AG09309 (cell line): ENCODE results near the gene SEMA4G.

Source experiments
- DNase-seq: peaks from one replicate; pipeline ENCODE4 v3.0.0-alpha.2; 2010; ENCODE audit warnings: low read depth
- H3K4me3 ChIP-seq: 2 replicates; pipeline ENCODE4 v1.5.1; 2011; ENCODE audit warnings: mild to moderate bottlenecking, low read depth, low read length, moderate library complexity; ENCODE audit not compliant: control insufficient read depth
- TF ChIP-seq, protein P1 (sequence below): IDR thresholded peaks from 2 replicates; pipeline ENCODE4 v1.5.1; 2011; ENCODE audit warnings: mild to moderate bottlenecking, low read depth, low read length, inconsistent platforms; ENCODE audit not compliant: insufficient read depth, control insufficient read depth; ENCODE audit errors: missing control alignments

SEMA4G gene

GRCh38 chr10:100968062-100968736, 1.1 kb upstream of the SEMA4G start:
- H3K4me3 ChIP-seq: no peak overlapping the region
- DNase-seq: no peak
- TF ChIP-seq, protein P1, sequence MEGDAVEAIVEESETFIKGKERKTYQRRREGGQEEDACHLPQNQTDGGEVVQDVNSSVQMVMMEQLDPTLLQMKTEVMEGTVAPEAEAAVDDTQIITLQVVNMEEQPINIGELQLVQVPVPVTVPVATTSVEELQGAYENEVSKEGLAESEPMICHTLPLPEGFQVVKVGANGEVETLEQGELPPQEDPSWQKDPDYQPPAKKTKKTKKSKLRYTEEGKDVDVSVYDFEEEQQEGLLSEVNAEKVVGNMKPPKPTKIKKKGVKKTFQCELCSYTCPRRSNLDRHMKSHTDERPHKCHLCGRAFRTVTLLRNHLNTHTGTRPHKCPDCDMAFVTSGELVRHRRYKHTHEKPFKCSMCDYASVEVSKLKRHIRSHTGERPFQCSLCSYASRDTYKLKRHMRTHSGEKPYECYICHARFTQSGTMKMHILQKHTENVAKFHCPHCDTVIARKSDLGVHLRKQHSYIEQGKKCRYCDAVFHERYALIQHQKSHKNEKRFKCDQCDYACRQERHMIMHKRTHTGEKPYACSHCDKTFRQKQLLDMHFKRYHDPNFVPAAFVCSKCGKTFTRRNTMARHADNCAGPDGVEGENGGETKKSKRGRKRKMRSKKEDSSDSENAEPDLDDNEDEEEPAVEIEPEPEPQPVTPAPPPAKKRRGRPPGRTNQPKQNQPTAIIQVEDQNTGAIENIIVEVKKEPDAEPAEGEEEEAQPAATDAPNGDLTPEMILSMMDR: no peak

GRCh38 chr10:100968863-100969186, 479 bp upstream of the SEMA4G start:
- TF ChIP-seq, protein P1: no peak
- peak overlapping the region; percentile 45 for H3K4me3 ChIP-seq
- DNase-seq: no peak

DNA sequence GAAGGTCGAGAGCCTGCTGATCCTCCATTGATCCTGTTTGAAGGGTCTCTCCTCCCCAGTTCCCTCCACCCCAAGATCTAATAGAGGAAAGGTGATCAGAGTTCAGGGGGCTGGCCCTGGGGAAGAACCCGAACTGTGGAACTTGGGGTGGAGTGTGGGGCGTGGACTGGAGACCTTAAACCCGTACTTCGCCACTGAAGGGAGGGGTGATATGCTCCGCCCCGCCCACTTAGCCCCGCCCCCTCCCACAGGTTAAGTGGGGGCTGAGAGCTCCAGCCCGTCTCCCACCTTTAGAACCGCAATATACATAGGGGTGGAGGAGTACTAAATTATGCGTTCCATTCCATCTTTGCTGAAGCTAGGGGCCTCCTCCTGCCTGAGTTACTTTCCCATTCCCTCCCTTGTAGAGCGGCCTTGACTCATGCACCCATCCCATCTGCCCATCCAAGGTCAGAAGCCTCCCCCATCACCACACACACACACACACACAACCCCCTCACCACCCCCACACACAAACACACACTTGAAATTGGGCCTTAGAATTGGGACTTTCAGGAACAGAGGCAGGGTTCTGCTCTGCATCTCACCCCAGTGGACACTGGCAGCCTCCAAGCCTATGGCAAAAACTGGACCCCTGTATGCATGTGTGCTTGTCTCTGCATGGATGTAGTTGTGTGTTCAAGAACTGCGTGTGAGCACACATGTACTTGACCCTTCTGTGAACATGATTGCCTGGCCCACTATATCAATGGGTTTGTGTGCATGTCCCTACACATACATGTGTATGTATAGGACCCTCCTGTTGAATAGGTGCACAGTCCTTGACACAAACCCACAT, 991 bp downstream of the SEMA4G start:
- no peak for DNase-seq
- H3K4me3 ChIP-seq: no peak overlapping the region
- TF ChIP-seq, protein P1: no peak

GRCh38 chr10:100970914-100971811, 1.9 kb downstream of the SEMA4G start:
- TF ChIP-seq, protein P1: no peak
- DNase-seq: no peak

DNA sequence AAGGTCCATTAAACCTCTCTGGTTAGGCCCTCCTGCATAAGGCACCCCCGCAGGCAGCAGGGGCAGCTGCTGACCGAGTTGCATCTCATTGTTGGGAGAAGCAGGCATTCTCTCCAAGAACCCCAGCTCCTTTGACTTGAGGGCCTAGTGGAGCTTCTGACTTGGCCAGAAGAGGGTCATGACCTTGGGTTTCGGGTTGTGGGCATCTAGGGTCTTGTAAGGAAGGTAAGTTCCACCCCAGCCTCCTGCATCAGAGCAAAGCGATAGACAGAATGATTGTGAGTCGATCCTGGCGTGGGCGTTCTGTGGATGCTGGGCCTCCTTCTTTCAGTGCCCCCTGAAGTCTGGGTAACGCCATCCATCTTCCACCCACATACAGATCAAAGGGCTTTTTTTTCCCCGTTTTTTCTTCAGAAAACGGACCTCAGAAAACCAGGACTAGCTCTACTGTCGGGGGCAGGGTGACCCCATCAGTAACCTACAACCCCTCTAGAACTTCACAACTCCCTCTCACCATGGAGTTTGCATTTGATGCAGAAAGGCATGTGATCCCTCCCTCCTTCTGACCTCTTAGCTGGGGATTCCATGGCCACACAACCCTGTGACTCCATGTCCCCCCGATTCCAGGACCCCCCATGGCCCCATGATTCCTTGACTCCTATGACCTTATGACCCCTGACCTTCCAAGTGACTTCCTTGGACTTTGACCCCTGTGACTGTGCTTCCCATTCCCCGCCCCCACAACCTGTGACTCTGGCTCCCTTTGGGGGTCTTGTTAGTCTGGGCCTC, 3.0 kb downstream of the SEMA4G start:
- no peak for DNase-seq
- no peak overlapping the region for H3K4me3 ChIP-seq
- TF ChIP-seq, protein P1: no peak

More at GRCh38 chr10:100970914-100971811, 1.9 kb downstream of the SEMA4G start:
- H3K4me3 ChIP-seq: no peak overlapping the region
